ENCODE measurements around the gene TSGA10IP.

- TF ChIP-seq POLR2A (IDR thresholded peaks at IDR 0.05) (no peak), POLR2AphosphoS5 (IDR thresholded peaks at IDR 0.05) (peak; percentile 30 to 71 (median 33))
- TF ChIP-seq, protein P1, sequence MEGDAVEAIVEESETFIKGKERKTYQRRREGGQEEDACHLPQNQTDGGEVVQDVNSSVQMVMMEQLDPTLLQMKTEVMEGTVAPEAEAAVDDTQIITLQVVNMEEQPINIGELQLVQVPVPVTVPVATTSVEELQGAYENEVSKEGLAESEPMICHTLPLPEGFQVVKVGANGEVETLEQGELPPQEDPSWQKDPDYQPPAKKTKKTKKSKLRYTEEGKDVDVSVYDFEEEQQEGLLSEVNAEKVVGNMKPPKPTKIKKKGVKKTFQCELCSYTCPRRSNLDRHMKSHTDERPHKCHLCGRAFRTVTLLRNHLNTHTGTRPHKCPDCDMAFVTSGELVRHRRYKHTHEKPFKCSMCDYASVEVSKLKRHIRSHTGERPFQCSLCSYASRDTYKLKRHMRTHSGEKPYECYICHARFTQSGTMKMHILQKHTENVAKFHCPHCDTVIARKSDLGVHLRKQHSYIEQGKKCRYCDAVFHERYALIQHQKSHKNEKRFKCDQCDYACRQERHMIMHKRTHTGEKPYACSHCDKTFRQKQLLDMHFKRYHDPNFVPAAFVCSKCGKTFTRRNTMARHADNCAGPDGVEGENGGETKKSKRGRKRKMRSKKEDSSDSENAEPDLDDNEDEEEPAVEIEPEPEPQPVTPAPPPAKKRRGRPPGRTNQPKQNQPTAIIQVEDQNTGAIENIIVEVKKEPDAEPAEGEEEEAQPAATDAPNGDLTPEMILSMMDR (IDR thresholded peaks at IDR 0.05 in 8 of 11, conservative IDR thresholded peaks at IDR 0.05 in 3 of 11), result no peak
These were observed 36.9 kb downstream of the TSGA10IP start for GRCh38 chr11:65981972-65982823.
